Neural progenitor cell (in vitro differentiated cells): Measurements from ENCODE around the gene DOCK11. TPM values are rescaled to one million over a fixed set of nuclear protein-coding genes. Genes with fewer than 3 reads are reported as not detected.

ENCODE experiments used
- DNase-seq: peaks from one replicate; pipeline ENCODE4 v3.0.0-alpha.2; 2016; ENCODE audit warnings: low spot score
- H2AFZ ChIP-seq: fragments of 200-600 bp; sonication (generic); replicated peaks from 2 replicates; pipeline ENCODE4 v1.6.1; 2016; ENCODE audit warnings: antibody characterized with exemption
- H3F3A ChIP-seq: fragments of 200-600 bp; sonication (generic); 2 replicates; pipeline ENCODE4 v1.6.1; 2016; ENCODE audit warnings: antibody characterized with exemption, low read depth
- H3K27ac ChIP-seq: fragments of 200-600 bp; sonication (generic); 2 replicates; pipeline ENCODE4 v1.5.1; 2016; ENCODE audit warnings: mild to moderate bottlenecking
- H3K27me3 ChIP-seq: fragments of 200-600 bp; sonication (generic); 2 replicates; pipeline ENCODE4 v1.6.1; 2016; ENCODE audit warnings: mild to moderate bottlenecking, moderate library complexity
- H3K36me3 ChIP-seq: fragments of 200-600 bp; sonication (generic); 2 replicates; pipeline ENCODE4 v1.5.1; 2016
- H3K4me1 ChIP-seq: fragments of 200-600 bp; sonication (generic); 2 replicates; pipeline ENCODE4 v1.6.1; 2016; ENCODE audit warnings: mixed run types
- H3K4me2 ChIP-seq: fragments of 200-600 bp; sonication (generic); 2 replicates; pipeline ENCODE4 v1.6.1; 2016
- H3K4me3 ChIP-seq: fragments of 200-600 bp; sonication (generic); 2 replicates; pipeline ENCODE4 v1.5.1; 2016
- H3K79me2 ChIP-seq: fragments of 200-600 bp; sonication (generic); 2 replicates; pipeline ENCODE4 v1.6.1; 2016; ENCODE audit warnings: low read depth
- H3K9ac ChIP-seq: fragments of 200-600 bp; sonication (generic); 2 replicates; pipeline ENCODE4 v1.6.1; 2016
- H3K9me3 ChIP-seq: fragments of 200-600 bp; sonication (generic); 2 replicates; pipeline ENCODE4 v1.5.1; 2016; ENCODE audit warnings: low read depth
- H4K20me1 ChIP-seq: fragments of 200-600 bp; sonication (generic); 2 replicates; pipeline ENCODE4 v1.6.1; 2016; ENCODE audit warnings: low read depth
- H3K27ac Mint-ChIP-seq: 3 replicates; pipeline ENCODE4 v1.8.0; 2021; ENCODE audit warnings: mixed read lengths
- H3K27me3 Mint-ChIP-seq: 2 replicates; pipeline ENCODE4 v1.8.0; 2022; ENCODE audit warnings: low read depth, mild to moderate bottlenecking, inconsistent platforms, moderate library complexity, mixed read lengths; ENCODE audit not compliant: insufficient read depth
- H3K36me3 Mint-ChIP-seq: 3 replicates; pipeline ENCODE4 v1.8.0; 2021; ENCODE audit warnings: mixed read lengths
- H3K4me1 Mint-ChIP-seq: 3 replicates; pipeline ENCODE4 v1.8.0; 2021; ENCODE audit warnings: mixed read lengths
- H3K4me3 Mint-ChIP-seq: 3 replicates; pipeline ENCODE4 v1.8.0; 2021; ENCODE audit warnings: mild to moderate bottlenecking, moderate library complexity, mixed read lengths
- H3K9me3 Mint-ChIP-seq: 3 replicates; pipeline ENCODE4 v1.8.0; 2020; ENCODE audit warnings: mixed read lengths
- CTCF ChIP-seq: fragments of 200-600 bp; sonication (generic); IDR thresholded peaks from 2 replicates; pipeline ENCODE4 v1.5.1; 2017; ENCODE audit warnings: antibody characterized with exemption, mild to moderate bottlenecking
- EZH2 ChIP-seq: fragments of 200-600 bp; sonication (generic); IDR thresholded peaks from 2 replicates; pipeline ENCODE4 v1.6.1; 2017; ENCODE audit warnings: antibody characterized with exemption, mild to moderate bottlenecking, moderate library complexity
- EZH2phosphoT487 ChIP-seq: fragments of 200-600 bp; sonication (generic); IDR thresholded peaks from 2 replicates; pipeline ENCODE4 v1.6.1; 2017; ENCODE audit warnings: antibody characterized with exemption
- total RNA-seq: library from RNA; depleted of rRNA; stranded (reverse); fragments of >200 nt; gene quantifications from 2 replicates; pipeline ENCODE4 v1.2.3, GENCODE V29; 2015; ENCODE audit warnings: low replicate concordance

Gene DOCK11
- total RNA-seq, 1 donor from 2014 or later: 20.9 TPM

DNA sequence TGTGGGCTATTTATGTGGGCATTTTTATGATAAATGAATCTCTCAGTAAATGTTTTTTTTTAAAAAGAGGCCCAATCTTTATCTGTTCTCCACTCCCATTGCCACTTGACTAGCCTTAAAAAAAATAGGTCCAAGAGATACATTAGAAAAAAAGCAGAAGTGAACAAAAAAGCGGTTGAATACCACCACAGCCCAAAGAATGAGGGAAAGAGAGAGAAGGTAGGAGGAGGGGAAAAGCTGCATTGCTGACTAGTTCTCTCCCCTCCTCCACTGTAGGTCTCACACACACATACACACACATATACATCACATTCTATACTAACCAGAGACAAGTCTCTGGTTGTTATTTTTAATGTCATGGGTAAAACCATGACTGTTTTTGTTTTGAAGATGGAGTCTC is 136.0 kb downstream of the DOCK11 start:
- no peaks in the 10 kb centered on the region for H3K27me3 ChIP-seq
- H3K27ac ChIP-seq: no peak overlapping the region
- no peaks in the 10 kb centered on the region for H3K27me3 Mint-ChIP-seq
- H3F3A ChIP-seq: no peaks in the 10 kb centered on the region
- H3K4me3 Mint-ChIP-seq: no peak overlapping the region
- no peaks in the 10 kb centered on the region for H3K4me1 Mint-ChIP-seq
- H4K20me1 ChIP-seq: no peaks in the 10 kb centered on the region
- no peak overlapping the region for H3K27ac Mint-ChIP-seq
- no peak overlapping the region for H3K4me3 ChIP-seq
- no peaks in the 10 kb centered on the region for H3K9me3 ChIP-seq
- no peak for TF ChIP-seq EZH2phosphoT487
- TF ChIP-seq EZH2: no peak
- no peak for TF ChIP-seq CTCF
- no peaks in the 10 kb centered on the region for H3K4me1 ChIP-seq
- H3K36me3 ChIP-seq: peaks cover 3% of the 10 kb centered on the region
- H3K9ac ChIP-seq: no peak overlapping the region
- DNase-seq: no peak
- no peaks in the 10 kb centered on the region for H3K79me2 ChIP-seq
- no peak overlapping the region for H3K4me2 ChIP-seq
- H3K9me3 Mint-ChIP-seq: no peaks in the 10 kb centered on the region
- no peak overlapping the region for H2AFZ ChIP-seq
- H3K36me3 Mint-ChIP-seq: peaks cover 37% of the 10 kb centered on the region

- Mint-ChIP-seq H3K4me3 (no peak overlapping the region), H3K27me3 (no peaks in the 10 kb centered on the region), H3K4me1 (no peaks in the 10 kb centered on the region), H3K27ac (no peak overlapping the region), H3K9me3 (no peaks in the 10 kb centered on the region), H3K36me3 (peaks cover 37% of the 10 kb centered on the region)
- Histone ChIP-seq H3K79me2 (no peaks in the 10 kb centered on the region), H3F3A (no peaks in the 10 kb centered on the region), H3K9ac (no peak overlapping the region), H3K4me2 (no peak overlapping the region), H3K36me3 (peaks cover 3% of the 10 kb centered on the region), H3K4me1 (no peaks in the 10 kb centered on the region), H3K27ac (no peak overlapping the region), H2AFZ (no peak overlapping the region), H4K20me1 (no peaks in the 10 kb centered on the region), H3K9me3 (no peaks in the 10 kb centered on the region), H3K4me3 (no peak overlapping the region), H3K27me3 (no peaks in the 10 kb centered on the region)
- TF ChIP-seq EZH2phosphoT487 (no peak), EZH2 (no peak), CTCF (no peak)
- no peak for DNase-seq
These were observed 137.2 kb downstream of the DOCK11 start for GRCh38 chrX:118632862-118633261.

- Mint-ChIP-seq H3K9me3 (no peaks in the 10 kb centered on the region), H3K36me3 (peaks cover 37% of the 10 kb centered on the region), H3K27ac (no peak overlapping the region), H3K4me1 (no peaks in the 10 kb centered on the region), H3K4me3 (no peak overlapping the region), H3K27me3 (no peaks in the 10 kb centered on the region)
- Histone ChIP-seq H3K9ac (no peak overlapping the region), H3K27ac (no peak overlapping the region), H3K4me2 (no peak overlapping the region), H3K4me3 (no peak overlapping the region), H3K27me3 (no peaks in the 10 kb centered on the region), H2AFZ (no peak overlapping the region), H3K79me2 (no peaks in the 10 kb centered on the region), H3K36me3 (peaks cover 3% of the 10 kb centered on the region), H3K9me3 (no peaks in the 10 kb centered on the region), H3F3A (no peaks in the 10 kb centered on the region), H4K20me1 (no peaks in the 10 kb centered on the region), H3K4me1 (no peaks in the 10 kb centered on the region)
- DNase-seq: no peak
- TF ChIP-seq EZH2 (no peak), CTCF (no peak), EZH2phosphoT487 (no peak)
These were observed 137.9 kb downstream of the DOCK11 start for GRCh38 chrX:118633530-118633929.

- Mint-ChIP-seq H3K36me3 (peaks cover 38% of the 10 kb centered on the region), H3K27me3 (no peaks in the 10 kb centered on the region), H3K27ac (no peak overlapping the region), H3K4me1 (no peaks in the 10 kb centered on the region), H3K4me3 (no peak overlapping the region), H3K9me3 (no peaks in the 10 kb centered on the region)
- Histone ChIP-seq H3K4me3 (no peak overlapping the region), H3K9me3 (no peaks in the 10 kb centered on the region), H2AFZ (no peak overlapping the region), H3K27me3 (no peaks in the 10 kb centered on the region), H4K20me1 (no peaks in the 10 kb centered on the region), H3K79me2 (no peaks in the 10 kb centered on the region), H3K9ac (no peak overlapping the region), H3F3A (no peaks in the 10 kb centered on the region), H3K27ac (no peak overlapping the region), H3K4me2 (no peak overlapping the region), H3K4me1 (no peaks in the 10 kb centered on the region), H3K36me3 (peaks cover 3% of the 10 kb centered on the region)
- TF ChIP-seq EZH2phosphoT487: no peak
- no peak for TF ChIP-seq CTCF
- TF ChIP-seq EZH2: no peak
- no peak for DNase-seq
These were observed 138.7 kb downstream of the DOCK11 start for GRCh38 chrX:118634336-118634735.
